Keratinocyte (primary cell): ENCODE data around the gene INPP4B. TPM values are rescaled to one million over a fixed set of nuclear protein-coding genes. Genes with fewer than 3 reads are reported as not detected.

Experiments used
- DNase-seq: peaks from one replicate; pipeline ENCODE4 v3.0.0-alpha.2; 2011; ENCODE audit warnings: low read depth, missing footprints, low spot score
- FAIRE-seq: peaks from 2 replicates; lab custom pipeline; 2011; peaks lifted over from hg19 to GRCh38; lab: Jason Lieb, UNC
- H2AFZ ChIP-seq: 2 replicates; pipeline ENCODE4 v1.6.0; 2012; ENCODE audit warnings: low read length, control low read depth, inconsistent platforms; ENCODE audit not compliant: control insufficient read depth
- H3K27ac ChIP-seq: 2 replicates; pipeline ENCODE4 v1.5.1; 2011; ENCODE audit warnings: low read length; ENCODE audit not compliant: control insufficient read depth, insufficient read depth
- H3K27me3 ChIP-seq: 3 replicates; pipeline ENCODE4 v1.6.0; 2011; ENCODE audit warnings: low read length; ENCODE audit not compliant: control insufficient read depth, insufficient read depth; ENCODE audit errors: extremely low read depth
- H3K36me3 ChIP-seq, 2 experiments: 2 replicates in 1 of 2; 3 replicates in 1 of 2; pipeline ENCODE4 v1.5.1; 2011; ENCODE audit warnings: low read length in 2 of 2, mild to moderate bottlenecking in 1 of 2; ENCODE audit not compliant: control insufficient read depth in 2 of 2, insufficient read depth in 2 of 2; ENCODE audit errors: extremely low read depth in 1 of 2
- H3K4me1 ChIP-seq: 3 replicates; pipeline ENCODE4 v1.5.1; 2011; ENCODE audit warnings: low read length; ENCODE audit not compliant: control insufficient read depth, insufficient read depth; ENCODE audit errors: extremely low read depth
- H3K4me2 ChIP-seq: 3 replicates; pipeline ENCODE4 v1.6.0; 2011; ENCODE audit warnings: low read depth, low read length; ENCODE audit not compliant: control insufficient read depth, insufficient read depth; ENCODE audit errors: extremely low read depth
- H3K4me3 ChIP-seq, 3 experiments: fragments of 200-600 bp in 1 of 3; sonication (generic) in 1 of 3; 2 replicates in 2 of 3; 3 replicates in 1 of 3; pipeline ENCODE4 v1.5.1; 2011 to 2016; ENCODE audit warnings: low read length in 3 of 3, mild to moderate bottlenecking in 3 of 3, control low read depth in 2 of 3, inconsistent platforms in 1 of 3, low read depth in 1 of 3, mixed read lengths in 1 of 3, mixed run types in 1 of 3, moderate library complexity in 1 of 3; ENCODE audit not compliant: control insufficient read depth in 2 of 3, insufficient read depth in 2 of 3; ENCODE audit errors: extremely low read depth in 1 of 3
- H3K79me2 ChIP-seq: 2 replicates; pipeline ENCODE4 v1.6.0; 2012; ENCODE audit warnings: low read length; ENCODE audit not compliant: control insufficient read depth, insufficient read depth
- H3K9ac ChIP-seq: 3 replicates; pipeline ENCODE4 v1.6.0; 2011; ENCODE audit warnings: low read length; ENCODE audit not compliant: control insufficient read depth, insufficient read depth; ENCODE audit errors: extremely low read depth
- H3K9me1 ChIP-seq: 3 replicates; pipeline ENCODE4 v1.6.0; 2011; ENCODE audit warnings: low read length; ENCODE audit not compliant: control insufficient read depth, insufficient read depth; ENCODE audit errors: extremely low read depth
- H3K9me3 ChIP-seq: 2 replicates; pipeline ENCODE4 v1.5.1; 2012; ENCODE audit warnings: low read depth, low read length; ENCODE audit not compliant: control insufficient read depth
- H4K20me1 ChIP-seq: 3 replicates; pipeline ENCODE4 v1.6.0; 2011; ENCODE audit warnings: low read length; ENCODE audit not compliant: control insufficient read depth, insufficient read depth; ENCODE audit errors: extremely low read depth
- CTCF ChIP-seq, 3 experiments: IDR thresholded peaks in 1 of 3; conservative IDR thresholded peaks in 1 of 3; optimal IDR thresholded peaks in 1 of 3; 2 replicates in 2 of 3; 3 replicates in 1 of 3; pipeline versions ENCODE3 to v1.5.1; 2011; ENCODE audit warnings: low read length in 3 of 3, mild to moderate bottlenecking in 3 of 3, moderate library complexity in 2 of 3, control low read depth in 1 of 3, inconsistent platforms in 1 of 3; ENCODE audit not compliant: insufficient read depth in 2 of 3; ENCODE audit errors: extremely low read depth in 1 of 3
- EZH2 ChIP-seq: IDR thresholded peaks from one replicate; pipeline ENCODE4 v1.6.1; 2012; ENCODE audit warnings: inconsistent platforms, mild to moderate bottlenecking, low read length, moderate library complexity
- dilution Hi-C: fragments of 300-500 bp; cut with MboI; formaldehyde crosslinking; loops from one replicate; pipeline ENCODE4 v1.7.0; 2020; ENCODE audit warnings: low sequenced_read_pairs; ENCODE audit not compliant: extremely low pct_ligation_motif_present
- polyA plus RNA-seq, 5 experiments: library from polyadenylated mRNA; depleted of rRNA in 3 of 5; stranded (reverse) in 3 of 5; stranded (forward) in 1 of 5; unstranded in 1 of 5; fragments of >200 nt; gene quantifications; 1 replicate in 1 of 5; 2 replicates in 3 of 5; 3 replicates in 1 of 5; pipeline versions ENCODE4 v1.2.1 to v1.2.3, GENCODE V29; 2011 to 2012; ENCODE audit warnings: missing spikeins in 2 of 5, low read depth in 1 of 5, low replicate concordance in 1 of 5

Gene INPP4B
- polyA plus RNA-seq, 1 donor (not counting 4 experiments of a cell fraction or from before 2014, with no cell fraction given) = 50.2 TPM

- no peak for TF ChIP-seq CTCF (optimal IDR thresholded peaks at IDR 0.05 in 1 of 3, IDR thresholded peaks at IDR 0.05 in 1 of 3, conservative IDR thresholded peaks at IDR 0.05 in 1 of 3; ENCODE audit: extremely low read depth in 1 of 3, insufficient read depth in 2 of 3, low read length in 3 of 3)
- TF ChIP-seq EZH2 = no peak
- DNase-seq (no peak), FAIRE-seq (no peak)
- Histone ChIP-seq H2AFZ (no peak overlapping the region), H3K4me2 (no peak overlapping the region), H3K9me3 (no peaks in the 10 kb centered on the region), H3K4me1 (no peaks in the 10 kb centered on the region), H3K79me2 (no peaks in the 10 kb centered on the region), H3K9me1 (no peaks in the 10 kb centered on the region), H3K27me3 (no peaks in the 10 kb centered on the region), H3K27ac (no peak overlapping the region), H4K20me1 (no peaks in the 10 kb centered on the region), H3K36me3 (peaks cover 2 to 16% of the 10 kb centered on the region in 2 experiments), H3K9ac (no peak overlapping the region), H3K4me3 (no peak overlapping the region)
- dilution Hi-C loops = no loop called here
Observed at GRCh38 chr4:142181021-142181420, 665.1 kb downstream of the INPP4B start.

- Histone ChIP-seq H3K27me3 (no peaks in the 10 kb centered on the region), H3K9ac (no peak overlapping the region), H3K4me2 (no peak overlapping the region), H3K36me3 (peaks cover 12 to 15% of the 10 kb centered on the region in 2 experiments), H3K9me1 (no peaks in the 10 kb centered on the region), H3K4me3 (no peak overlapping the region), H3K4me1 (no peaks in the 10 kb centered on the region), H3K79me2 (no peaks in the 10 kb centered on the region), H4K20me1 (no peaks in the 10 kb centered on the region), H3K9me3 (no peaks in the 10 kb centered on the region), H3K27ac (no peak overlapping the region), H2AFZ (no peak overlapping the region)
- TF ChIP-seq CTCF (optimal IDR thresholded peaks at IDR 0.05 in 1 of 3, IDR thresholded peaks at IDR 0.05 in 1 of 3, conservative IDR thresholded peaks at IDR 0.05 in 1 of 3; ENCODE audit: extremely low read depth in 1 of 3, insufficient read depth in 2 of 3, low read length in 3 of 3) = no peak
- no peak for TF ChIP-seq EZH2
- dilution Hi-C loops = no loop called here
- FAIRE-seq (no peak), DNase-seq (no peak)
Observed at GRCh38 chr4:142169216-142169615, 676.9 kb downstream of the INPP4B start.
